Glutamatergic neuron (in vitro differentiated cells): ENCODE results near the gene FRMPD3. TPM values are rescaled to one million over a fixed set of nuclear protein-coding genes. Genes with fewer than 3 reads are reported as not detected.
"Not testable (repeated sequence)": the region's sequence is repeated elsewhere in the genome, so short reads cannot be mapped to it uniquely, and the experiment has no call there.

Experiments used
- DNase-seq: peaks from one replicate; pipeline ENCODE4 v3.0.0; 2022
- H3K27ac Mint-ChIP-seq: one replicate; pipeline ENCODE4 v1.8.0; 2020; ENCODE audit warnings: mild to moderate bottlenecking, mixed read lengths, inconsistent platforms; ENCODE audit not compliant: unreplicated experiment
- H3K27me3 Mint-ChIP-seq: one replicate; pipeline ENCODE4 v1.8.0; 2020; ENCODE audit warnings: mild to moderate bottlenecking, moderate library complexity, mixed read lengths, inconsistent platforms; ENCODE audit not compliant: unreplicated experiment
- H3K36me3 Mint-ChIP-seq: one replicate; pipeline ENCODE4 v1.8.0; 2020; ENCODE audit warnings: mild to moderate bottlenecking, mixed read lengths, inconsistent platforms; ENCODE audit not compliant: unreplicated experiment
- H3K4me1 Mint-ChIP-seq: one replicate; pipeline ENCODE4 v1.8.0; 2020; ENCODE audit warnings: mild to moderate bottlenecking, low read depth, mixed read lengths, inconsistent platforms; ENCODE audit not compliant: unreplicated experiment
- H3K4me3 Mint-ChIP-seq: one replicate; pipeline ENCODE4 v1.8.0; 2020; ENCODE audit warnings: mild to moderate bottlenecking, mixed read lengths, inconsistent platforms; ENCODE audit not compliant: unreplicated experiment
- H3K9me3 Mint-ChIP-seq: one replicate; pipeline ENCODE4 v1.8.0; 2020; ENCODE audit warnings: mild to moderate bottlenecking, moderate library complexity, mixed read lengths, inconsistent platforms; ENCODE audit not compliant: unreplicated experiment
- CTCF ChIP-seq: fragments of 200-600 bp; sonication (generic); IDR thresholded peaks from one replicate; pipeline ENCODE4 v1.5.0; 2021; ENCODE audit not compliant: partially characterized antibody, unreplicated experiment
- total RNA-seq: library from RNA; stranded (reverse); fragmentation: NEBNext Ultra II Directional; extraction: Animal tissue kit (Norgen Biotek cat#: 25700); gene quantifications from one replicate; pipeline ENCODE4 v1.2.1, GENCODE V29; 2021; ENCODE audit not compliant: unreplicated experiment

Gene FRMPD3
- total RNA-seq, 1 donor from 2014 or later: 24.9 TPM

- Mint-ChIP-seq H3K4me3 (no peak overlapping the region), H3K27me3 (peaks cover 9% of the 10 kb centered on the region), H3K4me1 (peaks cover 27% of the 10 kb centered on the region), H3K36me3 (no peaks in the 10 kb centered on the region), H3K27ac (peak overlapping the region; percentile 59), H3K9me3 (peaks cover 6% of the 10 kb centered on the region)
- no peak for DNase-seq
- TF ChIP-seq CTCF: no peak
Measured at GRCh38 chrX:107457289-107457688, 7.8 kb downstream of the FRMPD3 start.

GRCh38 chrX:107465932-107466620 is 16.6 kb downstream of the FRMPD3 start:
- Mint-ChIP-seq H3K4me1 (peaks cover 4% of the 10 kb centered on the region), H3K27me3 (peaks cover 2% of the 10 kb centered on the region), H3K4me3 (no peak overlapping the region), H3K9me3 (peaks cover 4% of the 10 kb centered on the region), H3K27ac (no peak overlapping the region), H3K36me3 (no peaks in the 10 kb centered on the region)
- no peak for DNase-seq
- no peak for TF ChIP-seq CTCF

- no peak for DNase-seq
- H3K27ac Mint-ChIP-seq: no peak overlapping the region
- no peaks in the 10 kb centered on the region for H3K36me3 Mint-ChIP-seq
- no peak for TF ChIP-seq CTCF
- no peak overlapping the region for H3K4me3 Mint-ChIP-seq
- H3K4me1 Mint-ChIP-seq: no peaks in the 10 kb centered on the region
- no peaks in the 10 kb centered on the region for H3K27me3 Mint-ChIP-seq
- H3K9me3 Mint-ChIP-seq: peaks cover 4% of the 10 kb centered on the region
Measured at GRCh38 chrX:107467271-107467670, 17.8 kb downstream of the FRMPD3 start.

GRCh38 chrX:107470198-107470597 is 20.7 kb downstream of the FRMPD3 start:
- H3K4me1 Mint-ChIP-seq: peaks cover 2% of the 10 kb centered on the region
- no peak overlapping the region for H3K4me3 Mint-ChIP-seq
- H3K9me3 Mint-ChIP-seq: peaks cover 1% of the 10 kb centered on the region
- no peak for TF ChIP-seq CTCF
- H3K27ac Mint-ChIP-seq: no peak overlapping the region
- DNase-seq: no peak
- H3K27me3 Mint-ChIP-seq: no peaks in the 10 kb centered on the region
- H3K36me3 Mint-ChIP-seq: no peaks in the 10 kb centered on the region

- no peak for TF ChIP-seq CTCF
- no peak overlapping the region for H3K27ac Mint-ChIP-seq
- no peaks in the 10 kb centered on the region for H3K36me3 Mint-ChIP-seq
- H3K4me3 Mint-ChIP-seq: no peak overlapping the region
- no peaks in the 10 kb centered on the region for H3K27me3 Mint-ChIP-seq
- no peak for DNase-seq
- H3K9me3 Mint-ChIP-seq: peaks cover 1% of the 10 kb centered on the region
- peaks cover 2% of the 10 kb centered on the region for H3K4me1 Mint-ChIP-seq
Measured at GRCh38 chrX:107470971-107471370, 21.5 kb downstream of the FRMPD3 start.

- H3K27me3 Mint-ChIP-seq, H3K9me3 Mint-ChIP-seq, DNase-seq, H3K36me3 Mint-ChIP-seq, H3K4me3 Mint-ChIP-seq, H3K4me1 Mint-ChIP-seq, H3K27ac Mint-ChIP-seq: not testable (repeated sequence)
Measured at GRCh38 chrX:107471420-107471819, 22.0 kb downstream of the FRMPD3 start.
